DOHH2 (cell line): ENCODE measurements around the gene KIRREL3.

Experiments
- H3F3A ChIP-seq: fragments of 200-600 bp; sonication (generic), shearing (Covaris generic); 2 replicates; pipeline ENCODE4 v1.6.0; 2016; ENCODE audit warnings: antibody characterized with exemption, mild to moderate bottlenecking; ENCODE audit not compliant: control insufficient read depth, insufficient read depth
- H3K27ac ChIP-seq: fragments of 200-600 bp; sonication (generic); 2 replicates; pipeline ENCODE4 v1.5.1; 2014; ENCODE audit warnings: low read depth, mild to moderate bottlenecking, low read length, moderate library complexity
- H3K27me3 ChIP-seq: fragments of 200-600 bp; sonication (generic); 2 replicates; pipeline ENCODE4 v1.6.1; 2014; ENCODE audit warnings: mild to moderate bottlenecking, low read length, mixed read lengths; ENCODE audit not compliant: control insufficient read depth
- H3K36me3 ChIP-seq: fragments of 200-600 bp; sonication (generic); 2 replicates; pipeline ENCODE4 v1.6.1; 2014; ENCODE audit warnings: mild to moderate bottlenecking, low read length, moderate library complexity, mixed read lengths; ENCODE audit not compliant: control insufficient read depth
- H3K4me1 ChIP-seq: fragments of 200-600 bp; sonication (generic); 2 replicates; pipeline ENCODE4 v1.6.1; 2014; ENCODE audit warnings: mild to moderate bottlenecking, low read length, mixed read lengths; ENCODE audit not compliant: control insufficient read depth
- H3K4me2 ChIP-seq: fragments of 200-600 bp; sonication (generic); 2 replicates; pipeline ENCODE4 v1.6.0; 2014; ENCODE audit warnings: mild to moderate bottlenecking, low read length, moderate library complexity
- H3K4me3 ChIP-seq: fragments of 200-600 bp; sonication (generic); 2 replicates; pipeline ENCODE4 v1.5.1; 2014; ENCODE audit warnings: mild to moderate bottlenecking, low read length, mixed read lengths
- H3K79me2 ChIP-seq: fragments of 200-600 bp; sonication (generic); 2 replicates; pipeline ENCODE4 v1.6.1; 2014; ENCODE audit warnings: mild to moderate bottlenecking, low read length, mixed read lengths; ENCODE audit not compliant: control insufficient read depth
- H3K9me2 ChIP-seq: fragments of 200-600 bp; sonication (generic); replicated peaks from 2 replicates; pipeline ENCODE4 v1.6.1; 2014; ENCODE audit warnings: mild to moderate bottlenecking, low read length, mixed read lengths; ENCODE audit not compliant: control insufficient read depth
- H3K9me3 ChIP-seq: fragments of 200-600 bp; sonication (generic); 2 replicates; pipeline ENCODE4 v1.6.1; 2014; ENCODE audit warnings: antibody characterized with exemption, low read length, mixed read lengths; ENCODE audit not compliant: control insufficient read depth, insufficient read depth
- H4K20me1 ChIP-seq: fragments of 200-600 bp; sonication (generic); 2 replicates; pipeline ENCODE4 v1.6.0; 2014; ENCODE audit warnings: low read depth, mild to moderate bottlenecking, antibody characterized with exemption, low read length, moderate library complexity; ENCODE audit not compliant: control insufficient read depth, insufficient read depth
- EZH2phosphoT487 ChIP-seq: fragments of 200-600 bp; sonication (generic); IDR thresholded peaks from 2 replicates; pipeline ENCODE4 v1.6.1; 2017; ENCODE audit warnings: borderline replicate concordance, mild to moderate bottlenecking, antibody characterized with exemption, low read length, moderate library complexity, mixed read lengths
- TF ChIP-seq, protein P1 (sequence below): fragments of 200-600 bp; sonication (generic); IDR thresholded peaks from one replicate; pipeline ENCODE4 v1.5.1; 2014; ENCODE audit warnings: antibody characterized with exemption, mild to moderate bottlenecking, low read depth, low read length; ENCODE audit not compliant: poor library complexity, severe bottlenecking

KIRREL3 gene

DNA sequence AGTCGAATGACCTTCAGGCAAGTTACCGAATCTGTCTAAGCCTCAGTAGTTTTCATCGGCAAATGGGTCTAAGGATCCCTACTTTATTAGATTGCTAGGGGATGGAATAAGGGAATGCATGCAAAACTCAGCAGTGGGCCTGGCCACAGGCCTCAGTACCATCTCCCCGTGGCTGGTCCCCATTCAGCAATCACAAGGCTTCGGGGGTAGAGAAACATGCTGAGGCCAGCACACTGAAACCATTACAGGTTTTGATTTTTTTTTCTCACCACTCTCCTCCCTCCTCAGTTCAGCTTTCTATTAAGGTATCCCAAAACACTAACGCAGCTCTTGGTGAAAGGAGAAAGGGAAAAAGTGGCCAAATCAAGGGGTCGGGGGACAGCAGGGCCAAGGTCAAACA, 11.9 kb downstream of the KIRREL3 start:
- Histone ChIP-seq H3K79me2 (no peaks in the 10 kb centered on the region), H3K27ac (no peak overlapping the region), H3F3A (no peaks in the 10 kb centered on the region), H3K9me3 (no peaks in the 10 kb centered on the region), H3K27me3 (peaks cover 10% of the 10 kb centered on the region), H4K20me1 (no peaks in the 10 kb centered on the region), H3K4me1 (no peaks in the 10 kb centered on the region), H3K4me2 (no peak overlapping the region), H3K36me3 (no peaks in the 10 kb centered on the region), H3K9me2 (no peaks in the 10 kb centered on the region), H3K4me3 (no peak overlapping the region)
- no peak for TF ChIP-seq EZH2phosphoT487
- TF ChIP-seq, protein P1, sequence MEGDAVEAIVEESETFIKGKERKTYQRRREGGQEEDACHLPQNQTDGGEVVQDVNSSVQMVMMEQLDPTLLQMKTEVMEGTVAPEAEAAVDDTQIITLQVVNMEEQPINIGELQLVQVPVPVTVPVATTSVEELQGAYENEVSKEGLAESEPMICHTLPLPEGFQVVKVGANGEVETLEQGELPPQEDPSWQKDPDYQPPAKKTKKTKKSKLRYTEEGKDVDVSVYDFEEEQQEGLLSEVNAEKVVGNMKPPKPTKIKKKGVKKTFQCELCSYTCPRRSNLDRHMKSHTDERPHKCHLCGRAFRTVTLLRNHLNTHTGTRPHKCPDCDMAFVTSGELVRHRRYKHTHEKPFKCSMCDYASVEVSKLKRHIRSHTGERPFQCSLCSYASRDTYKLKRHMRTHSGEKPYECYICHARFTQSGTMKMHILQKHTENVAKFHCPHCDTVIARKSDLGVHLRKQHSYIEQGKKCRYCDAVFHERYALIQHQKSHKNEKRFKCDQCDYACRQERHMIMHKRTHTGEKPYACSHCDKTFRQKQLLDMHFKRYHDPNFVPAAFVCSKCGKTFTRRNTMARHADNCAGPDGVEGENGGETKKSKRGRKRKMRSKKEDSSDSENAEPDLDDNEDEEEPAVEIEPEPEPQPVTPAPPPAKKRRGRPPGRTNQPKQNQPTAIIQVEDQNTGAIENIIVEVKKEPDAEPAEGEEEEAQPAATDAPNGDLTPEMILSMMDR, result no peak

DNA sequence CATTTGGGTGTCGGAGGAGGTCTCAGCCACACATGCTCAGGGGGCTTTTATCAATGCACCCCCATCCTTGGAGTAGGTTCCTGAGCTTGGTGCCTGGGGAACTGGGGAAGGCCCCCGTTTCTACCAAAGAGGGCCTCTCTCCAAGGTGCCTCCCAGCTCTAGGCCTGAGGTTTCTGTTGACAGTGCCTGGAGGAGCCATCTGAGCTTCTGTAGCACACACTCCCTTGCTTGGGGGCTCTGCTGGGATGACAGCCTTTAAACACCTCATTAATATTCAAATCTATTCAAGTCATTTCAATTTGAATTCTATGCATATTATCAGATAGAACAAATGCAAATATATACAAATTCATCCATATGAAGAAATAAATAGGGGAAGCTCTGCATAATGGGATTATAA, 18.9 kb downstream of the KIRREL3 start:
- no peak overlapping the region for H3K4me3 ChIP-seq
- no peaks in the 10 kb centered on the region for H3F3A ChIP-seq
- no peak overlapping the region for H3K27ac ChIP-seq
- no peaks in the 10 kb centered on the region for H4K20me1 ChIP-seq
- no peaks in the 10 kb centered on the region for H3K4me1 ChIP-seq
- no peaks in the 10 kb centered on the region for H3K27me3 ChIP-seq
- H3K79me2 ChIP-seq, result no peaks in the 10 kb centered on the region
- H3K4me2 ChIP-seq, result no peak overlapping the region
- no peaks in the 10 kb centered on the region for H3K36me3 ChIP-seq
- no peaks in the 10 kb centered on the region for H3K9me3 ChIP-seq
- TF ChIP-seq EZH2phosphoT487, result no peak
- TF ChIP-seq, protein P1, result no peak
- no peaks in the 10 kb centered on the region for H3K9me2 ChIP-seq

GRCh38 chr11:126978911-126979310, 21.7 kb downstream of the KIRREL3 start:
- H3K27me3 ChIP-seq, result no peaks in the 10 kb centered on the region
- no peak overlapping the region for H3K4me3 ChIP-seq
- H3K9me2 ChIP-seq, result no peaks in the 10 kb centered on the region
- no peak overlapping the region for H3K4me2 ChIP-seq
- H4K20me1 ChIP-seq, result no peaks in the 10 kb centered on the region
- no peak for TF ChIP-seq EZH2phosphoT487
- TF ChIP-seq, protein P1, result no peak
- no peak overlapping the region for H3K27ac ChIP-seq
- no peaks in the 10 kb centered on the region for H3K4me1 ChIP-seq
- no peaks in the 10 kb centered on the region for H3K36me3 ChIP-seq
- no peaks in the 10 kb centered on the region for H3K79me2 ChIP-seq
- H3F3A ChIP-seq, result no peaks in the 10 kb centered on the region
- H3K9me3 ChIP-seq, result no peaks in the 10 kb centered on the region

GRCh38 chr11:126978165-126978564, 22.4 kb downstream of the KIRREL3 start:
- H3K4me3 ChIP-seq, result no peak overlapping the region
- no peak overlapping the region for H3K27ac ChIP-seq
- H3K9me3 ChIP-seq, result no peaks in the 10 kb centered on the region
- no peak overlapping the region for H3K4me2 ChIP-seq
- H3F3A ChIP-seq, result no peaks in the 10 kb centered on the region
- no peaks in the 10 kb centered on the region for H3K4me1 ChIP-seq
- H4K20me1 ChIP-seq, result no peaks in the 10 kb centered on the region
- H3K79me2 ChIP-seq, result no peaks in the 10 kb centered on the region
- H3K27me3 ChIP-seq, result no peaks in the 10 kb centered on the region
- H3K9me2 ChIP-seq, result no peaks in the 10 kb centered on the region
- TF ChIP-seq, protein P1, result no peak
- no peak for TF ChIP-seq EZH2phosphoT487
- no peaks in the 10 kb centered on the region for H3K36me3 ChIP-seq
